Ramos (cell line): ENCODE measurements around the gene SLC38A3.

Experiments
- in situ Hi-C: fragments of 300-500 bp; cut with MboI; formaldehyde crosslinking; loops from one replicate; pipeline ENCODE4 v1.14.3; 2022; ENCODE audit warnings: low sequenced_read_pairs; ENCODE audit not compliant: unreplicated experiment

Gene SLC38A3

DNA sequence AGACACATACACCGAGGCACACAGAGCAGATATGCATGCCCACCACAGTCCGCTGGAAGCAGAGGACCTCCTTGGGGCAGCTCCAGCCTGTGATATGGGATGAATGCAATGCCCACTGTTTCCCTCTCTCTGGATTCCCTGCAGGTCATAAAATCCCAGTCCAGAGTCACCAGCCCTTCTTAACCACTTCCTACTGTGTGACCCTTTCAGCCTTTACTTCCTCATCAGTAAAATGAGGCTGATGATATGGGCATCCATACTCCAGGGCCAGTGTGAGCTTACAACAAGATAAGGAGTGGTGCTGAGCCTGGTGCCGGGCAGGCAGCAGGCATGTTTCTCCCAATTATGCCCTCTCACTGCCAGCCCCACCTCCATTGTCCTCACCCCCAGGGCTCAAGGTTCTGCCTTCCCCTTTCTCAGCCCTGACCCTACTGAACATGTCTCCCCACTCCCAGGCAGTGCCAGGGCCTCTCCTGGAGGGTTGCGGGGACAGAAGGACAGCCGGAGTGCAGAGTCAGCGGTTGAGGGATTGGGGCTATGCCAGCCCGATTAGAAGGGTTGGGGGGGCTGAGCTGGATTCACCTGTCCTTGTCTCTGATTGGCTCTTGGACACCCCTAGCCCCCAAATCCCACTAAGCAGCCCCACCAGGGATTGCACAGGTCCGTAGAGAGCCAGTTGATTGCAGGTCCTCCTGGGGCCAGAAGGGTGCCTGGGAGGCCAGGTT, 14.0 kb upstream of the SLC38A3 start, which contains the start of gene GNAT1:
TSS of gene GNAT1 (plus strand) at position 675 of the 725 bp plus-strand sequence. CDS start 116 bp downstream, outside the sequence.
- in situ Hi-C loops, result loop anchor here (5.0 kb wide), 1 partner anchor 81 kb away; no protein-coding TSS in a partner anchor

- in situ Hi-C loops, result loop anchor here (5.0 kb wide), 1 partner anchor 80 kb away; no protein-coding TSS in a partner anchor
Measured at GRCh38 chr3:50192124-50192523, 12.9 kb upstream of the SLC38A3 start.

DNA sequence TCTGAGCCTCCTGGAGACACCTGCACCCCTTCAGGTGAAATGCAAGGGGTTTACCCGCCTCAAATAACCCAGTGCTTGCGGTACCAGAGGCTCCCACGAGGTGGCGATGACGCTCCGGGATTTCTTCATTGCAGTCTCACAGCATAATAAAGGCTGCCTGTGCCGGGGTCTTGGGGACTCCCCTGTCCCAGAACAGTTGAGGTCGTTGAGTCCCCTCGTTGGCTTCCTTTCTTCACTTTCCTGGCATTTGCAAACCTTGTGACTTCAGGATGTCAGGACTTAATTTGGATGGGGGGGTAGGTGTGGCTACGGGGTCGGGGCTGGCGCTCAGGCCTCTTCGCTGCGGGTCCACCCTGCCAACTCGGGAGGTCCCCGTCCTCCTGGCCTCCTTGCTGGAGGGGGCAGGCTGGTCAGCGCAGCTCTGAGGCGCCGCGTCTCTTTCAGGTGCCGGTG, 12.4 kb upstream of the SLC38A3 start:
- in situ Hi-C loops, result loop anchor here (5.0 kb wide), 1 partner anchor 80 kb away; no protein-coding TSS in a partner anchor

GRCh38 chr3:50193286-50193685, 11.8 kb upstream of the SLC38A3 start:
- in situ Hi-C loops, result loop anchor here (5.0 kb wide), 1 partner anchor 79 kb away; no protein-coding TSS in a partner anchor

- in situ Hi-C loops, result loop anchor here (5.0 kb wide), 1 partner anchor 79 kb away; no protein-coding TSS in a partner anchor
Measured at GRCh38 chr3:50193746-50194127, 11.3 kb upstream of the SLC38A3 start.

DNA sequence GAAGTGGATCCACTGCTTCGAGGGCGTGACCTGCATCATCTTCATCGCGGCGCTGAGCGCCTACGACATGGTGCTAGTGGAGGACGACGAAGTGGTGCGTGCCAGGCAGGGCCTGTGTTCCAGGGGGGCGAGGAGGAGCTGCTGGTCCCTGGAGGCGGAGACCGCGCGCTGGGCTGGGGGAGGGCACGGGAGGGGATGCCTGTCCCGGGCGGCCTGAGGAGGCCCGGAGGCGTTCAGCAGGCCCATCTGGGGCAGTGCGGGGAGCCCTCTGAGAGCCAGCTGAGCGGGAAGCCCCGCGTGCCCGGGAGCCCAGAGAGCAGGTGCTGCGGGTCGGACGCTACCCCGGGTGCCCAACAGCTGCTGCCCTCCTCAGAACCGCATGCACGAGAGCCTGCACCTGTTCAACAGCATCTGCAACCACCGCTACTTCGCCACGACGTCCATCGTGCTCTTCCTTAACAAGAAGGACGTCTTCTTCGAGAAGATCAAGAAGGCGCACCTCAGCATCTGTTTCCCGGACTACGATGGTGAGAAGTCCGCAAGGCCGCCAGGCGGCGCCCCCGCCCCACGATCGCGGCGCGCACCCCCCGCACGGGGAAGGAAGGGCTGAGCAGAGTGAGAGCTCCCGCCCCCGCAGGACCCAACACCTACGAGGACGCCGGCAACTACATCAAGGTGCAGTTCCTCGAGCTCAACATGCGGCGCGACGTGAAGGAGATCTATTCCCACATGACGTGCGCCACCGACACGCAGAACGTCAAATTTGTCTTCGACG, 10.8 kb upstream of the SLC38A3 start:
- in situ Hi-C loops, result loop anchor here (5.0 kb wide), 1 partner anchor 78 kb away; no protein-coding TSS in a partner anchor

- in situ Hi-C loops, result loop anchor here (5.0 kb wide), 1 partner anchor 77 kb away; no protein-coding TSS in a partner anchor
Measured at GRCh38 chr3:50194903-50195500, 10.1 kb upstream of the SLC38A3 start.

DNA sequence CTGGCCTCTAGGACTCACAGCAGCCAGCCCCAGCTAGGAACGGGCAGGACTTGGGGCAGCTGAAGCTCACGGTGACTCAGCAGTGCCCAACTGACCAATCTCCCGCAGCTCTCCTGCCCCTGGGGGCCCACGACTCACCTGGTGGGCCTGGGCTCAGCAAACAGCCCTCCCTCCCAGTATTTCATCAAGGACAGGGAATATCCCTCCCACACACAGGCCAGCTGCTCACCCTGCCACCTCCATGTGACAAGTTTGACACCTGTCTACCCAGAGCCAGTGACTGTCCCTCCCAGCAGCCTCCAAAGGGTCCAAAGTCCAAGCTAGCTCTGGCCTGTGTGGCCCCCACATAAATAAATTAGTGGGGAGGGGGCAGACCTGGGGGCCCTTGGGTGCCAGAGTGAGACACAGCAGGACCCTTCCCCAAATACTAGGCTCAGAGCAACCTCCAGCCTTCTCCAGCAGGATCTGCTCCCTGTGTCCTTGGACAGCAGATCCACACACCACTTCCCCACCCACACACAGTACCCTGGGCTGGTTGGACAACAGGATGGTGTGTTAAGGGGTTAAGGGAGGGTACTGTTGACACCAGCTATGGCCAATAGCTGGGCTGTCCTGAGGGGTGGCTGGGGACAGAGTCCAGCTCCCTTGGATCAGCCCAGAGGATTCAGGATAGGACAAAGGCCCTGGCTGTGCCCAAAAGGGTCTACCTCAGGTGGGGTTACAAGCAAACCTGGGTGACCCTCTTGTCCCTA, 9.4 kb upstream of the SLC38A3 start:
- in situ Hi-C loops, result no loop called here

DNA sequence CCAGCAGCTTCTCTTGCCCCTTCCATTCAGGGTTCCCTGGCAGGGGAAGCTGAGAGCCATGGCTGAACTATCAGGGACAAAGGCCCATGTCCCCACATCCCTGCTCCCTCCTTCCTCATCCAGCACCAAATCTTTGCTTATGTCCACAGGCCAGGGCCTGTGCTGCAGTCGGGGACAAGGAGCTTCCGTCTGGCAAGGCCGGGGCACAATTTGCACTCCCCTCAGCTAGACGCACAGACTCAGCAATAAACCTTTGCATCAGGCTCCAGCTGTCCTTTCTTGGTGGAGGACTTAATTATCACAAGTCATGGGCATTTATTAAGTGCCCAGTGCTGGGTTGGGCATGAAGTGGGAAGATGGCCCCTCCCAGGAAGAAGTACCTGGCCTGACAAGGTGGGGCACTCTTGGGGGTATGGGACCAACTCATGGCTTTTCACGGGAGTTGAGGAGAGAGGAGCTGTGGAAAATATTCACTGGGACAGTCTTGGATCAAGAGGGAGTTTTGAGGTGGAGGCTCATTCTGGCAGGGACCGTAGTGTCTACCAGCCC, 8.7 kb upstream of the SLC38A3 start:
- in situ Hi-C loops, result no loop called here

DNA sequence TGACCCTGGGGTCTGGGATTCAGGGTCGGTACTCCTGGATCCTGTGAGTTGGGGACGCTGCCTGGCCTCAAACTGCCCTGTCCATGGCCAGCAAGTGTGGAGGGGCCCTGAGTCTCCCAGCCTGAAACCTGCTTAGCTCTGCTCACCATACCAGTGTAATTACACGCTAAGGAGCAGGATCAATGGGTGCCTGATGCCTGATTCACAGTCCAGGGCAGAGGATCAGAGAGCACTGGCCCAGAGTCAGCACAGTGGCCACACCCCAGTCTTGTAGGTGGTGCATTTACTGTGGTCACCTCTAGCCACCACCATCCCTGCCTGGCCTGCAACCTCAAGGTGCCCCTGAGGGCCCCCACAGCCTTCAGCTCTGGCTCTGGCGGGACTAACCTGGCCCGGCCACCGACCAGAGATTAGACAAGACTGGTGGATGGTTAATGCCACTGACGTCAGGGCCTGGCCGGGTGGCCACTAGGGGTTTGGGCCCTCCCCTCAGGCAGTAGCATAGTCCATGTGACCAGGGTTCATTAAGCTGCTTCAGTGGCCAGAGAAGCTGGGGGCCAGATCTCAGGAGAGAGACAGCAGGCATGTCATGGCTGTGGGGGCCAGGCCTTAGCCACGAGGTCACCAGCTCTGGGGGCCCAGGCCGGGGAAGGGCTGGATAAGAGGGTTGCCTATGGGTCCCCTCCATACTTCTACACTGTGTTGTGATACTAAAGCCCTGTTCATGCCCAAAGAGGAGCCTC, 3.3 kb upstream of the SLC38A3 start:
- in situ Hi-C loops, result no loop called here

DNA sequence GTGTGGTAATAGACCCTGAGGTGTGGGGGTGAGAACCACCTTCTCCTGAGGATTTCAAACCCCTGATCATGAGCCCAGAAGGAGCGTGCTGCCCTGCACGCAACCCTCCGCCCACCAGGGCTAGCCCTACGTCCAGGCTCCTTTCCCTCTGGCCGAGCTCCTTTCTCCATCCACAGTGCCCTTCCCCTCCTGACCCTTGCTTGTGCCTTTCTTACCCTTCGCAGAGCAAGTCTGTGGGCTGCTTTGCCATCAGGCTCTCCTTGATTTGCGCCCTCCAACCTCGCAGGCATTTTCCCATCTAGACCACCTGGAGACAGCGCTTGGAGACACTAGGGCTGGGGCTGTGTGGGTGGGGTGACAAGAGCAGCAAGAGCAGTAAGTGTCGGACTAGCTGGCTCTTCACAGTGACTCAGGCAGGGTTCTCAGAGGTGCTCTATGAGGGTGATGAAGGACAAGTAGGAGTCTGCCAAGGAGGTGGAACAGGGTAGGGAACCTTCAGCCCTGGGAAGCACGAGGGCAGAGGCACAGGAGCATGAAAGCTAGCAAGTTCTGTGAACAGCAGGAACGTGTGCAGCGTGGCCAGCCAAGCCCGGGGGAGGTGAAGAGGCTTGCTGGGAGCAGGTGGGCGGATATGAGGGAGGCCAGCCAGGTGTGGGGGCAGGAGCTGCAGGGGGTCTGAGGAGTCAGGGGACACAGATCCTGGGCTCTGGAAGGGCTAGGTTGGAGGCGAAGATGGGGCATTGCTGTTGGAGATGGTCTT, 2.5 kb upstream of the SLC38A3 start:
- in situ Hi-C loops, result no loop called here

- in situ Hi-C loops, result no loop called here
Measured at GRCh38 chr3:50203113-50203808, 1.8 kb upstream of the SLC38A3 start.

DNA sequence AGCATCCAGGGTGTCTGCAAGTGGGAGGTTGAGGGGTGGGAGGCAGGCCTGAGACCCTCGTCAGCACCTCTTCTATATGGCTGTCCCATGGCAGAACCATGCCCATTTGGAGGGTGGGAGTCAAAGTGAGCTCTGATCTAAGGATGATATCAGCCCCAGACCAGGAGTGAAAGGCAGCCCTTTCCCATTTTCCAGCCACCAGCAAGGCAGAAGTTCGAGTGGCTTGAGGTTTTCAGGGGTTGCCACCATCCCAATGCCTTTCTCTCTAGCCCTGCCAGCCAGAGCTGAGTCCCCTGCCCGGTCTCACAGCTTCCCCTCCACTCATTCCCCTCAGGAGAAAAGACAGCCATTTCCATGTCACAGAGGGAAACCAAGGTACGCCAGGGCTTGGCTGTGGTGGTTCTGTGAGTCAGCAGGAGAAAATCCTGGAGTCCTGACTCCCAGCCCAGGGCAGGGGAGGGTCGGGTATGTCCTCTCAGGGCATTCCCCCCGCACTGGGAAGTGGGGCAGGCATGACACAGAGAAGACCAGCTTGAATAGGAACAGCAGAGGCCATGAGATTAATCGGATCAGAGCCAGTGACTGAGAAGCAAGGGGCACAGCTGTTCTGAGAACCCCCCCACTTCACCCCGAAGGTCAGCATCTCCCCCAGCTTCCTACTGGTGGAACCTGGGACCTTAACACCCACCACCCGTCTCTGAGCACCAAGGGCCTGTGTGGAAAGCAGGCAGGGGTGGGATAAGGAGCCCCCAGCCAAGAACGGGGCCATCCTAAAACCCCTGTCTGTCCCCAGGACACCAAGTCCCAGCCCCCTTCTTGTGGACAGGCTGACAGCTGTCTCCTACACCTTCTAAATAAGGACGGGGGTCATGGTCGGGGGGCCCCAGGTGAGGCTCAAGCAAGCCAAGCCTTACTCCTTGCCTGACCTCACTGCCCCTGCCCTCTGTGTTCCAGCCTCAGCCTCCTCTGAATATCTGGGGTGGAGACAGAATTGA, 965 bp upstream of the SLC38A3 start:
- in situ Hi-C loops, result no loop called here

GRCh38 chr3:50205413-50206276, 574 bp downstream of the SLC38A3 start:
- in situ Hi-C loops, result no loop called here

GRCh38 chr3:50207359-50208042, 2.4 kb downstream of the SLC38A3 start:
- in situ Hi-C loops, result no loop called here
